HG02852 (cell line): ENCODE data around the gene LBP.
"Not testable (repeated sequence)": the region's sequence is repeated elsewhere in the genome, so short reads cannot be mapped to it uniquely, and the experiment has no call there.

Experiments used
- ATAC-seq: cut with Tn5 transposase; IDR thresholded peaks from one replicate; pipeline ENCODE4 v1.9.1; 2021; ENCODE audit warnings: mild to moderate bottlenecking, moderate library complexity; ENCODE audit not compliant: unreplicated experiment

The LBP gene, protein sequence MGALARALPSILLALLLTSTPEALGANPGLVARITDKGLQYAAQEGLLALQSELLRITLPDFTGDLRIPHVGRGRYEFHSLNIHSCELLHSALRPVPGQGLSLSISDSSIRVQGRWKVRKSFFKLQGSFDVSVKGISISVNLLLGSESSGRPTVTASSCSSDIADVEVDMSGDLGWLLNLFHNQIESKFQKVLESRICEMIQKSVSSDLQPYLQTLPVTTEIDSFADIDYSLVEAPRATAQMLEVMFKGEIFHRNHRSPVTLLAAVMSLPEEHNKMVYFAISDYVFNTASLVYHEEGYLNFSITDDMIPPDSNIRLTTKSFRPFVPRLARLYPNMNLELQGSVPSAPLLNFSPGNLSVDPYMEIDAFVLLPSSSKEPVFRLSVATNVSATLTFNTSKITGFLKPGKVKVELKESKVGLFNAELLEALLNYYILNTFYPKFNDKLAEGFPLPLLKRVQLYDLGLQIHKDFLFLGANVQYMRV

DNA sequence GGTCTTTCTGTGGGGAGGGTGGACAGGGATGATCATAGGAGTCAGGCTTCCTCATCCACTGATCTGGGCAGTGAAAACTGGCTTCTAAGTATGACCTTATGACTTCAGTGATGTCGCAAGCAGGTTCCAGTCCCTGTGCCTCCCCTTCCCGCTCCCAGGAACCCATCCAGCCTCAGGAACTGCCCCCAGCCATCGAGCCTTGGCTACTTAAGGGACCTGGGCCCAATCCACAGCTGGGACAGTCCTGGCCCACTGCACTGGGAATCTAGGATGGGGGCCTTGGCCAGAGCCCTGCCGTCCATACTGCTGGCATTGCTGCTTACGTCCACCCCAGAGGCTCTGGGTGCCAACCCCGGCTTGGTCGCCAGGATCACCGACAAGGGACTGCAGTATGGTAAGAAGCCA is at the start of gene LBP:
Gene LBP, plus strand, starts transcription at position 236 of the 405 bp plus-strand sequence. Its CDS starts 35 bp downstream, at position 271.
- no peak for ATAC-seq

DNA sequence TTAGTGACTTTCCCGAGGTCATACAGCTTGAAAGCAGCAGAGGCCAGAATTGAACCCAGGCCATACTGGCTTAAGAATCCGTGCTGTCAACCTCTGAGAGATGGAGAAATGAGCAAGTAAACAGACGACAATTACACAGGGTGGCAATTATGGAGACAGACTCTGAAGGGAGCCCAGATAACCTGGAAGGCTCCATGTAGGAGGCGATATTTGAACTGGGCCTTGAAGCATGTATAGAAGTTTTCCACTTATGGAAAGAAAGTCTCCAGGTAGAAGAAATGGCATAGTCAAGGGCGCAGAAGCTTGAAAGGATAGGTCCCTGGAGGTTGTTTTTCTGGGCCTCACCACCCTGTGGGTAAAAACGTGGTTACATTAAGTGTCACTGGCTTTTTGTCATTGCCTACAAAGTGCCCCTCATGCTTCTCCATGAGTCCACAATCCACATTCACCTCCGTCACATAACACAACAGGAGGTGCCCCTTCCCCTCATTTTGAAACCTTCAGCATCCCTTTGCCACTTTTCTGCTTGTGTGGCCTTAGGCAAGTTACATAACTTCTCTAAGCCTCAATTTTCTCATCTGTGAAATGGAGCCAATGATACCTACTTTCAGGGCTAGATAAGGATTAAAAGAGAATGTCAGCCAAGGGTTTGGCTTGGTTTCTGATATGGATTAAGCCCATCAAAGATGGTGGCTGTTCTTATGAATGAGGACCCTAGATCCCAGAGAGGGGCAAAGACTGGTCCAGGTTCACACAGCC is 48.2 kb upstream of the LBP start:
- no peak for ATAC-seq

DNA sequence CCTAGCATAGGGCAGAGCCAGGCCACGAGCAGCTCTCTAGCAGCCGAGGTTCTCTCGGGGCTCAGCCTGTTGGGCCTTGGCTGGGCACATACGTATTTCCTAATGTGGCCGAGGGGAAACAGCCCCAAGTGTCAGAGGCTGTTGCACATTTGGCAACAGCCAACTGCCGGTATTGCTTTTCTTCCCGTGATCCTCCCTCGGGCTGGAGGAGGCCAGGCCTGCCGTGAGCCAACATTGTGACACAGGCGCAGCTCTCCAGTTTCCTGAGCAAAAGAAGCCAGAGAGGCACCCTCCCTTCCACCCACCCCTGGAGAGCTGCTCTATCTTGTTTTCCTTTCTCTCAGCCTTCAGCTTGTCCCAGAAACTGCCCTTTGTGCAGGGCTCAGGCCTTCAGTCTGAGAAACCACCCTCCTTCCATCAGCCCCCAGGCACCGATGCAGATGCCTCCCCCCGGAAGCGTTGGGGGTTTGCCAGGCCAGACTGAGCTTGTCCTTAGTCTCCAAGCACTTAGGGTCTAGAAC is 47.5 kb upstream of the LBP start:
- ATAC-seq, result no peak

DNA sequence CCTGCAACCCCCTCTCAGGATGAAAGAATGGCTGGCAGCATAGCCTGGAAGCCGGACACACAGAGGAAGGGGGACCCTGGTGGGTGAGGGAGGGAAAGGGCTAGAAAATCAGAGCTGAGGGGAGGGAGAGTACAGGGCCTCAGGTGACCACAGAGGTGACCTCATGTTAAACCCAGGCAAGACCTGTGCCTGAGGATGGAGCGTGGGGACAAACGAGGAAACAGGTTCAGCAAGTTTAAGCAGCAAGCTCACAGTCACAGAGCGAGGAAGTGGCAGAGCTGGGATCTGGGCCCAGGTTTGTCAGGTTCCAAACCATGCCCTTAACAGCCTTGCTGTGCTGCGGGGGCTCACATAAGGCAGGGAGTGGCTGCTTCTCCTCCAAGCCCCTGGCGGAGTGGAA is 46.3 kb upstream of the LBP start:
- no peak for ATAC-seq

DNA sequence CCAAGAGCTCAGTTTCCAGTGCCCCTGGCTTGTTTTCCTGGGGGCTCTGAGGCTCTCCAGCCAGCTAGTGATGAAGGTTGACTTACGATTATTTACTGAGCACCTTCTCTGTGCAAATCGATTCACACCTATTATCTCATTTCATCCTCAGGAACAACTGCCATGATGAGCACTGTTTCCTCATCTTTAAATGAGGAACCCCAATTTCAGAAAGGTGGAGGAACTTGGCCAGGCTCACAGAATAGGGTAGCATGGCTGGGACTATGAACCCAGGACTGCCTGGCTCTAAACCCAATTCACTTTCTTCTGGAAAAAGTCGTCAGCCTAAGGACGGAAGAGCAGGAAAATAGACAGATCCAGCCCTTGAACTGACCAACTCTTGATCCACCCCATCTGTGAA is 45.8 kb upstream of the LBP start:
- no peak for ATAC-seq

DNA sequence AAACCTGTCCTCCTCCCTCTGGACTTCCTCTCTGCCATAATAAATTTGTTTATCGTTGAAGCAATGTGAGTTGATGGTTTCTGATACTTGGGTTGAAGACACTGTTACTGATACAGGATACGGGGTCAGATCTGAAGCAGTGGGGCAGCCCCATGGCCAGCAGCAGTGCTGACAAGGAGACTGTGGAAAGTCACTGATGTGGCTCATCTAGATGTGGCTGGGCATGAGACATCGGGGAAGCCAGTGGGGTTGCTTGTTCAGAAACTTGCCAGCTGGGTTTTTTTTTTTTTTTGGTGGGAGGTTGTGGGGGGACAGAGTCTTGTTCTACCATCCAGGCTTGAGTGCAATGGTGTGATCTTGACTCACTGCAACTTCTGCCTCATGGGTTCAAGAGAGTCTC is 45.0 kb upstream of the LBP start:
- ATAC-seq, result no peak

DNA sequence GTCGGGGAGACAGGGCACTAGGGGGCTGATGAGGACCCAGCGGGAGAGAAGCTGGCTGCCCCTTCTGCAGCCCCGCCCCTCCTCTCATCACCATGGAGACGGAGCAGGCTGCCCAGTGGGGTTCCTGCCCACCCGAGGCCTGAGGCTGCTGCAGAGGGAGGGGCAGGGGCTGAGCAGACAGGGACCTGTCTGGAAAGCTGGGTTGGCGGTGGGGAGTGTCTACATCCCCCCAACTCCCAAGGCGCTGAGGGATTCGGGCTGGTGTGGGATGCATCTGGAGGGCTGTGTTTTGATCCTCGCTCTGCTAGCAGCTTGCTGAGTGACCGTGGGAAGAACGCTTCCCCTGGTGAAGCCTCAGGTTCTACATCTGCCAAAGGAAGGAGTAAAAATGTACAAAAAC is 43.5 kb upstream of the LBP start:
- no peak for ATAC-seq

DNA sequence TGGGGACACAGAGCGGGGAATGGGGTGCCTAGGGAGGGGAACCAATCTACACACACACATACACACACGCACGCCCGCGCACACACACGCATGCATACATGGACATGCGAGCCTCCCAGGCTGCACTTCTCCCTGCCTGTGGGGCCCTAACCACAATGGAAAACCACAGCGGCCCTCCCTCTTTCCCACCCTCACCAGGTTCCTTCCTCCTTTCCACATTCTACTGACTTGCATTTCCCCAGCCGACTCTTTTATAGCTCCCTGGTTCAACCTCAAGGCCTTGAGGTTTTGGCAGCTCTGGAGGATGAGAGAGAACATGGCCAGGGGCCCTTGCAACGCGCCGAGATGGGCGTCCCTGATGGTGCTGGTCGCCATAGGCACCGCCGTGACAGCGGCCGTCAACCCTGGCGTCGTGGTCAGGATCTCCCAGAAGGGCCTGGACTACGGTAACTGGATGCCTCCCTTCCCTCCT is 42.3 kb upstream of the LBP start, which contains the start of gene BPI:
Gene BPI, plus strand, starts transcription at position 249 of the 472 bp plus-strand sequence. Its CDS starts 68 bp downstream, at position 317.
- no peak for ATAC-seq

DNA sequence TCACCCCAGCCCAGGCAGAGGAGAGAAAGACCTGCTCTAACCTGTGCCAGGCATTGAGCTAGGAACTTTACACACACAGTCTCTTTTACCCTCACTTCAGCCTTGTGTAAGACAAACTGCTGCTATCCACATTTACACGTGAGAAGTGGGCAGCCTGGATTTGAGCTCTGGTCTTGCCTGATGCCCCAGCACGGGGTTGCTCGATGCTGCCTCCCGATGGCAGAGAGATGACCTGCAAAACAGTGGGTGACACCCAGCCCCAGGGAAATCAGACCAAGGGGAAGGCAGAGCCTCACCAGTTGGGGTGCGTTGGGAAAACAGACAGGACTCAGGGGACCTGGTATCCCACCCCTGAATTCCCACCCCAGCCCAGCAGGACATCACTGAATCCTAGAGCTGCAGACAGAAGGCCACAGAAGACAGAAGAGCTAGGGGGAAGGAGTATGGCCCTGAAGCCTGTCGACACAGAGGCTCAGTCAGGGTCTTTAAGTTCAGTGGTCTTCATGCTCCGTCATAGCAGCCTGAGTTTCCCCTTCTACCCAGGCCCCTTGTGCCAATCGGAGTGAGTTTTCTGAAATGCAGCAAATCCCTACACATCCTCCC is 41.3 kb upstream of the LBP start:
- ATAC-seq, result no peak

DNA sequence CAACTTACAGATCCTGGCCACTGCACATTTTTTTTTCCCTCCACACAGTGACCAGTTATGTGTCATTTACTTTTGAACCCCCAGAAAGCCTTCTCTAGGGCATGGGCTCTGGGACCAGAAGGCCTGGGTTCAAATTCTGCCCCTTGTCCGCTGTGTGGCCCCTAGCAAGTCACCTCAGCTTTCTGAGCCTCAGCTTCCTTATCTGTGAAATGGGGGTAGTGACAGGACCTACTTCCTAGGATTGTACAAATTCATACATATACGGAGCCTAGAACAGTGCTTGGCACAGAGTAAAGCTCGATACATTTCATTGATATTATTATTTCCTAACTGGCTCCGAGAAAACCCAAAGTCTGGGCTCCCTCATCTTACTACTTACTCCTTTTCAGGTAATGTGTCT is 40.7 kb upstream of the LBP start:
- no peak for ATAC-seq

DNA sequence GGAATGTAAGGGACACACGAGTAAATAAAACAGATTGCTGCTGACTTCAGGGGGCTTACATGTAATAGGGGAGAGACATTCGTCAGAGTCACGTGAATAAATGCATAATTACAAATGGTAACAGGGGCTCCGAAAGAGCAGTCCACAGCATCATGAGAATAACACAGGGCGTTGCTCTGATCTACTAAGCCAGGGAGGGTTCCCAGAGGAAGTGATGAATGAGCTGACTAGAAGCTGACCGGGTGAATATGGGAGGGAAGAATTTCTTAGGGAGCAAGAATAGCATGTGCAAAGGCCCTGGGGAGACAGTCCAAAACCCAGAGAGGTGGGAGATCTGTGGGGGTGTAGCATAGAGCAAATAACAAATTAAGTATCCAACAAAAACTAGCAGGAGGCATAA is 39.9 kb upstream of the LBP start:
- ATAC-seq, result no peak

DNA sequence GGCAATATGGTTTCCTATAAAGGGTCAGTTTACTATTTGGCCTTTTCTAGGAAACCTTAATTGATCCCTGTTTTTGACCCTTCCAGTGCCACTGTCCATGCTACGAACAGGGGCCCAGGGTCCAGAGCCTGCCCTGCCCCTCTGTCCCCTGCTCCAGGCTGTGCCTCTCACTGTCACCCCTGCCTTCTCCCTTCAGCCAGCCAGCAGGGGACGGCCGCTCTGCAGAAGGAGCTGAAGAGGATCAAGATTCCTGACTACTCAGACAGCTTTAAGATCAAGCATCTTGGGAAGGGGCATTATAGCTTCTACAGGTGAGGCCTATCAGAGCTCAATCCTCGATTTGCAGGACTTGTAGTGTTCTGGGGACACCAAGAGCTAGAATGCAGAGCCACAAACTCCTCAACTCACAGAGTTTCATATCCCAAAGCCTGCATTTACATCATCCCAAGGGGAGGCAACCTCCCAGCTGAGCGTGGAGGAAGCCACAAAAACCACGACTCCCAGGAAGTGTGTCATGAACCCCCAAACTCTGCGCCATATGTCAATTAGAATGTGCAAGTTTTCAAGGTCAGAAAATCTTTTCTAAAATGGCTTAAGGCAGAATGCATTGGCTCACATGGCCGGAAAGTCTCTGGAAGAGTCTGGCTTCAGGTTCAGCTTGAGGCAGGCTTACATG is 38.8 kb upstream of the LBP start:
- no peak for ATAC-seq

DNA sequence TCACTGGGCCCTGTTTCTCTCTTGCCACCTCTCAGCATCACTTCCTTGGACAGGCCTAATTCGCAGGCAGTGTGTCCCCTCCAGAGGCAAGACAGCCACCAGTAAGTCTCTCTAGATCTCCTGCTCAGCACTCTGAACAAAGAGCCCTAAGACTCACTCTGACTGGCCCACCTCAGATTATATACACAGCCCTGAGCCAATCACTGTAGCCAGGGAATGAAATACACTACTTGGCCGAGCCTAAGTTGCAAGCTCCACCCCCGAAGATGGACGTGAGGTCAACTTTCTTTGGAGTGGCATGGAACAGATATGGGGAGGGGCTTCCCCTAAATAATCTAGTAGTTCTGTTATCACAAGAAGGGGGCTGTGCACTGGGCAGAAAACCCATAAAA is 38.2 kb upstream of the LBP start:
- no peak for ATAC-seq

DNA sequence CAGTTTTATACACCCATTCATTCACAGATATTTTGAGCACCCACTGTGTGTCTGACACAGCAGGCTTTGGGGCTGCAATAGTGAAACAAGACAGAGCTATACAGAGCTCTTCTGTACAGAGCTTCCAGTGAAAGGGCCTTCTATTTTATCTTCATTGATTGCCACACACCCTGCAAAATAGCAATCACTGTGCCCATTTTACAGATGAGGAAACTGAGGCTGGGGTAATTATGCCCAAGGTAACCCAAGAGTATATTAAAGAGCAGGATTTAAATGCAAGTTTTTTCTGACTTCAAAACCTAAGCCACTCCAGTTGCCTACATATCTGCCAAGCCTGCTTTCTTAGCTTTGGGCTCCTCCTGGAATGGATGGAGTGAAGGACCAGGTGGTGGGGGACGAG is 37.8 kb upstream of the LBP start:
- no peak for ATAC-seq

DNA sequence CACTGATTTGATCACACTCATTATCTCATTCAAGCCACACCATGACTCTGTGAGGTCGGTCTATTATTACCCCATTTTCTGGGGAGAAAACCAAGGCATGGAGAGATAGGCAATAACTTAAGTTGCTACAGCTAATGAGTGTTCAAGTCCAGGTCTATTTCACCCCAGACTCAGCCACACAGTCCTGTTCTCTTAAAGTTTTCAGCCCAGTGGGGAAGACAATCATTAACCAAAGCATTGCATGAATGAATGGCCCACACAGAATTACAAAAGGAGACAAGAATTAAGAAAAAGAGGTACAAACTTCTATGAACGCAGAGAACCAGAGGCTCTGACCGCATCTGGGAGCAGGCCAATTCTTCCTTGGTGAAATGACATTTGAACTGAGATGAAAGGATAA is 35.2 kb upstream of the LBP start:
- ATAC-seq, result no peak

DNA sequence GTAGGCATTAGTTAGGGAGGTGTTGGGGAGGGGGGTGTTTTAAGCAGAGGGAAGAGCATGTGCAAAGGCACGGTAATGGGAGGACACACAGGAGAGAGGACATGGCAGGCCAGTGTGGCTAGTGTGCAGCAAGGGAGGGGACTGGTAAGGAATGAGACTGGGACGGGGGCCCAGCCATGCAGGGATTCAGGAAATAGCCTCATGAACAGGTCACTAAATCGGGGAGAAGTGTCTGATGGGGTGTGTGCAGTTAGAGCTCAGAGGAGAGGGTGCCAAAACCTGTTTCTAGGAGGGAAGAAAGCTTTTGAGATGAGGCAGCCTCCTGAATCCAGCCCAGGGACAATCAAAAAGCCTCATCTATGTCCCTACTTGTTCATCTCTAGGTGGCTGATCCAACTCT is 34.8 kb upstream of the LBP start:
- ATAC-seq, result no peak

DNA sequence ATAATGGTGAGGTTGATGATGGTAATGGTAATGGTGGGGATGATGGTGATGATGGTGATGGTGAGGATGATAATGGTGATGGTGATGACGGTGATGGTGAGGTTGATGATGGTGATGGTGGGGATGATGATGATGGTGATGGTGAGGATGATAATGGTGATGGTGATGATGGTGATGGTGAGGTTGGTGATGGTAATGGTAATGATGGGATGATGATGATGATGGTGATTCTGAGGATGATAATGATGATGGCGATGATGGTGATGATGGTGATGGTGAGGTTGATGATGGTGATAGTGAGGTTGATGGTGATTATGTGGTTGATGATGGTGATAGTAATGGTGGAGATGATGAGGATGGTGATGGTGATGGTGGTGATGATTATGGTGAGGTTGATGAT is 32.6 kb upstream of the LBP start:
- no peak for ATAC-seq

DNA sequence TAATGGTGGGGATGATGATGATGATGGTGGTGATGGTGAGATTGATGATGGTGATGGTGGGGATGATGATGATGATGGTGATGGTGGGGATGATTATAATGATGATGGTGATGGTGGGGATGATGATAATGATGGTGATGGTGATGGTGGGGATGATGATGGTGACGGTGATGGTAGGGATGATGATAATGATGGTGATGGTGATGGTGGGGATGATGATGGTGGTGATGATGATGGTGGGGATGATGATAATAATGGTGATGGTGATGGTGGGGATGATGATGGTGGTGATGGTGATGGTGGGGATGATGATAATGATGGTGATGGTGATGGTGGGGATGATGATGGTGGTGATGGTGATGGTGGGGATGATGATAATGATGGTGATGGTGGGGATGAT is 31.9 kb upstream of the LBP start:
- ATAC-seq, result not testable (repeated sequence)

DNA sequence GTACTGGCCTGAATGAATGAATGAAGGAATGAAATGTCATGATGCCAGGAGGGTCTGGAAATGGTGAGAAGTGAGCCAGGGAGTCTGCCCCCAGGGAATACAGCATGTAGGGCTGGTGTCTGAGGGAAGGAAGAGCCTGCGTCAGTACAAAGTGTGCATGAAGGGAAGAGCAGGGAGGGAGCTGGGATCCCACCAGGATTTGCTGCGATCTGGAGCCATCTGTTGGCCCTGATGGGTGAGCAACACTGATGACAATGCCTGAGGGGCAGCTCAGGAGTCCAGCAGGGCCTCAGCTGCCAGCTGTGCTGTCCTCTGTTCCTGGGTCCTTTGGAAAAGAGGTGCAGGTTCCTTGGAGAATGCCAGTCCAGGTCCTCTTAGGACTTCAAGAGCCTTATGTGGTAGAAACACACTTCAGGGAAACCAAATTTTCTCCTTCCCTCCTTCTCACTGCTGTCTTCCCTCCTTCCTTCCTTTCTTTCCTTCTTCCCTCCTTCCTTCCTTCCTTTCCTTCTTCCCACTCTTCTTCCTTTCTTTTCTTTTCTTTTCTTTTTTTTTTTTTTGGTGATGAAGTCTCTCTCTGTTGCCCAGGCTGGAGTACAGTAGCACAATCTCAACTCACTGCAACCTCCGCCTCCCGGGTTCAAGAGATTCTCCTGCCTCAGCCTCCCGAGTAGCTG is 30.9 kb upstream of the LBP start:
- no peak for ATAC-seq

DNA sequence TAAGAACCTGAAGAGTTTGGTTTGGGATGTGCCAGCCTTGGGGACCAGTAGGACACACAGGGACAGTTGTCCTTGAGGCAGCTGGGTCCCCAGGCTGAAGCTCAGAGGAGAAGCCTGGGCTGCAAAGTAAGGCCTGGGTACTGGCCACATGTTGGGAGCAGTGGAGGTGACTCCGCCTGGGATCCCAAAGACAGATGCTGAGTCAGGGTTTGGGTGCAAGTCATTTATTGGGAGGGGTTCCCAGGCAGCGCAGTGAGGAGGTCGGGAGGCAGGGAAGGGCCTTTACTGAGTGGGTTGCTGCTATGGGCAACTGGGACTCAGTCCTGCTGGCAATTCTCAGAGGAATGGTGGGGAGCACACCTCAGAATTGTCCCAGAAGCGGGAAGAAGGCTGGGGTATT is 29.9 kb upstream of the LBP start:
- no peak for ATAC-seq
